Raji (cell line): ENCODE data around the gene SERTAD2.

ENCODE experiments used
- POLR2A ChIP-seq: IDR thresholded peaks from 2 replicates; pipeline ENCODE4 v1.6.1; 2011; ENCODE audit warnings: low read depth, low read length, control low read depth; ENCODE audit not compliant: insufficient read depth

The SERTAD2 gene

GRCh38 chr2:64581777-64582539 is 71.8 kb downstream of the SERTAD2 start:
- no peak for TF ChIP-seq POLR2A
